Myocyte (in vitro differentiated cells): ENCODE results near the gene CBX5. TPM values are rescaled to one million over a fixed set of nuclear protein-coding genes. Genes with fewer than 3 reads are reported as not detected.
"Not testable (repeated sequence)": the region's sequence is repeated elsewhere in the genome, so short reads cannot be mapped to it uniquely, and the experiment has no call there.

Source experiments
- DNase-seq: peaks from one replicate; pipeline ENCODE4 v3.0.0-alpha.2; 2012; ENCODE audit warnings: low read depth
- total RNA-seq: library from RNA; depleted of rRNA; stranded (reverse); fragments of >200 nt; gene quantifications from 2 replicates; pipeline ENCODE4 v1.2.3, GENCODE V29; 2014

Gene CBX5
- total RNA-seq, 1 donor from 2014 or later, result 41.6 TPM

- DNase-seq, result peak; percentile 81
Measured at GRCh38 chr12:54201001-54201794, 78.7 kb downstream of the CBX5 start.

- DNase-seq, result no peak
Measured at GRCh38 chr12:54200412-54200811, 79.5 kb downstream of the CBX5 start.

GRCh38 chr12:54199917-54200316, 80.0 kb downstream of the CBX5 start:
- no peak for DNase-seq

- DNase-seq, result no peak
Measured at GRCh38 chr12:54199034-54199433, 80.9 kb downstream of the CBX5 start.

GRCh38 chr12:54197431-54197909, 82.5 kb downstream of the CBX5 start:
- peak; percentile 84 for DNase-seq

GRCh38 chr12:54197010-54197409, 82.9 kb downstream of the CBX5 start:
- peak; percentile 90 for DNase-seq

GRCh38 chr12:54196396-54196795, 83.5 kb downstream of the CBX5 start:
- no peak for DNase-seq

GRCh38 chr12:54195737-54196347, 84.1 kb downstream of the CBX5 start:
- DNase-seq, result no peak

GRCh38 chr12:54195080-54195736, 84.7 kb downstream of the CBX5 start:
- DNase-seq, result no peak

GRCh38 chr12:54194611-54195010, 85.3 kb downstream of the CBX5 start:
- not testable (repeated sequence) for DNase-seq

- DNase-seq, result no peak
Measured at GRCh38 chr12:54193434-54193833, 86.5 kb downstream of the CBX5 start.

GRCh38 chr12:54191550-54192022, 88.3 kb downstream of the CBX5 start:
- peak; percentile 89 for DNase-seq

- no peak for DNase-seq
Measured at GRCh38 chr12:54191126-54191525, 88.8 kb downstream of the CBX5 start.

GRCh38 chr12:54189198-54189539, 90.8 kb downstream of the CBX5 start:
- no peak for DNase-seq

GRCh38 chr12:54187075-54187474, 92.8 kb downstream of the CBX5 start:
- DNase-seq, result no peak

- DNase-seq, result no peak
Measured at GRCh38 chr12:54185919-54186318, 94.0 kb downstream of the CBX5 start.

GRCh38 chr12:54185297-54185696, 94.6 kb downstream of the CBX5 start:
- not testable (repeated sequence) for DNase-seq

- no peak for DNase-seq
Measured at GRCh38 chr12:54184024-54184805, 95.7 kb downstream of the CBX5 start.

GRCh38 chr12:54182981-54183380, 96.9 kb downstream of the CBX5 start:
- no peak for DNase-seq

- DNase-seq, result no peak
Measured at GRCh38 chr12:54182086-54182485, 97.8 kb downstream of the CBX5 start.
